AG04449 (cell line): Measurements from ENCODE around the gene ETS2.

Experiments
- CTCF ChIA-PET: fragments of 350-600 bp; formaldehyde crosslinking; extraction: SDS; loops from one replicate; lab custom pipeline; 2021; ENCODE audit warnings: antibody characterized with exemption; lab: Yijun Ruan, JAX
- POLR2A ChIA-PET: fragments of 400-600, 350-600 bp; formaldehyde crosslinking; extraction: SDS; loops from one replicate; lab custom pipeline; 2020; ENCODE audit warnings: antibody characterized with exemption, inconsistent platforms; lab: Yijun Ruan, JAX
- DNase-seq: peaks from one replicate; pipeline ENCODE4 v3.0.0-alpha.2; 2010; ENCODE audit warnings: low read depth, low spot score
- H3K4me3 ChIP-seq: 2 replicates; pipeline ENCODE4 v1.5.1; 2011; ENCODE audit warnings: low read depth, mild to moderate bottlenecking, control low read depth, low read length
- TF ChIP-seq, protein P1 (sequence below): IDR thresholded peaks from one replicate; pipeline ENCODE4 v1.5.1; 2011; ENCODE audit warnings: mild to moderate bottlenecking, moderate library complexity, low read length, control low read depth, inconsistent platforms; ENCODE audit not compliant: insufficient read depth; ENCODE audit errors: missing control alignments

Gene ETS2

GRCh38 chr21:38784458-38785266, 21.1 kb upstream of the ETS2 start:
- no peak for DNase-seq
- ChIA-PET CTCF (interaction anchor here (0.6 kb wide), 1 partner anchor 438 kb away, joined by 3 read pairs; no protein-coding TSS in a partner anchor), POLR2A (interaction anchor here (0.6 kb wide), 1 partner anchor 20 kb away, joined by 4 read pairs; no protein-coding TSS in a partner anchor)
- TF ChIP-seq, protein P1, sequence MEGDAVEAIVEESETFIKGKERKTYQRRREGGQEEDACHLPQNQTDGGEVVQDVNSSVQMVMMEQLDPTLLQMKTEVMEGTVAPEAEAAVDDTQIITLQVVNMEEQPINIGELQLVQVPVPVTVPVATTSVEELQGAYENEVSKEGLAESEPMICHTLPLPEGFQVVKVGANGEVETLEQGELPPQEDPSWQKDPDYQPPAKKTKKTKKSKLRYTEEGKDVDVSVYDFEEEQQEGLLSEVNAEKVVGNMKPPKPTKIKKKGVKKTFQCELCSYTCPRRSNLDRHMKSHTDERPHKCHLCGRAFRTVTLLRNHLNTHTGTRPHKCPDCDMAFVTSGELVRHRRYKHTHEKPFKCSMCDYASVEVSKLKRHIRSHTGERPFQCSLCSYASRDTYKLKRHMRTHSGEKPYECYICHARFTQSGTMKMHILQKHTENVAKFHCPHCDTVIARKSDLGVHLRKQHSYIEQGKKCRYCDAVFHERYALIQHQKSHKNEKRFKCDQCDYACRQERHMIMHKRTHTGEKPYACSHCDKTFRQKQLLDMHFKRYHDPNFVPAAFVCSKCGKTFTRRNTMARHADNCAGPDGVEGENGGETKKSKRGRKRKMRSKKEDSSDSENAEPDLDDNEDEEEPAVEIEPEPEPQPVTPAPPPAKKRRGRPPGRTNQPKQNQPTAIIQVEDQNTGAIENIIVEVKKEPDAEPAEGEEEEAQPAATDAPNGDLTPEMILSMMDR, result no peak
- no peak overlapping the region for H3K4me3 ChIP-seq

DNA sequence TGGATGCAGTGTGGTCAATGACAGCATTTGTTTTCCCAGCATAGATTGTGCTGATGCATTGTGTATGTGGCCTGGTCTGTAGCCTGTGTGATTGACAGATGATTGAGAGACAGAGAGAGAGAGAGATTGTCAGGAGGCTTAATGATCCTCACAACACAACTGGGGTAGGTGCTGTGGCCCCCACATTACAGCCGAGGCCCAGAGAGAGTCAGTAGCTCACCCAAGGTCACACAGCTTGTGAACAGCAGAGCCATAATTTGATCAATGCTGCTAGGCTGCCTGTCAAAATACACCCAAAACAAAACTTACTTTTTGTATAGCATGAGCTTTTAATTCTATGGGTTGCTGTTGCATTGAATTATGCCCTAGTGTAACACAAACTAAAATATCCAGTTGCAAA, 20.2 kb upstream of the ETS2 start:
- CTCF ChIA-PET, result interaction anchor here (3.2 kb wide), 1 partner anchor 11 kb away, joined by 13 read pairs; no protein-coding TSS in a partner anchor
- TF ChIP-seq, protein P1, result no peak
- POLR2A ChIA-PET, result no interaction called here
- no peak for DNase-seq
- no peak overlapping the region for H3K4me3 ChIP-seq

GRCh38 chr21:38787016-38787415, 18.7 kb upstream of the ETS2 start:
- no peak overlapping the region for H3K4me3 ChIP-seq
- no peak for DNase-seq
- POLR2A ChIA-PET, result no interaction called here
- CTCF ChIA-PET, result interaction anchor here (3.2 kb wide), 1 partner anchor 10 kb away, joined by 13 read pairs; no protein-coding TSS in a partner anchor
- TF ChIP-seq, protein P1, result no peak

DNA sequence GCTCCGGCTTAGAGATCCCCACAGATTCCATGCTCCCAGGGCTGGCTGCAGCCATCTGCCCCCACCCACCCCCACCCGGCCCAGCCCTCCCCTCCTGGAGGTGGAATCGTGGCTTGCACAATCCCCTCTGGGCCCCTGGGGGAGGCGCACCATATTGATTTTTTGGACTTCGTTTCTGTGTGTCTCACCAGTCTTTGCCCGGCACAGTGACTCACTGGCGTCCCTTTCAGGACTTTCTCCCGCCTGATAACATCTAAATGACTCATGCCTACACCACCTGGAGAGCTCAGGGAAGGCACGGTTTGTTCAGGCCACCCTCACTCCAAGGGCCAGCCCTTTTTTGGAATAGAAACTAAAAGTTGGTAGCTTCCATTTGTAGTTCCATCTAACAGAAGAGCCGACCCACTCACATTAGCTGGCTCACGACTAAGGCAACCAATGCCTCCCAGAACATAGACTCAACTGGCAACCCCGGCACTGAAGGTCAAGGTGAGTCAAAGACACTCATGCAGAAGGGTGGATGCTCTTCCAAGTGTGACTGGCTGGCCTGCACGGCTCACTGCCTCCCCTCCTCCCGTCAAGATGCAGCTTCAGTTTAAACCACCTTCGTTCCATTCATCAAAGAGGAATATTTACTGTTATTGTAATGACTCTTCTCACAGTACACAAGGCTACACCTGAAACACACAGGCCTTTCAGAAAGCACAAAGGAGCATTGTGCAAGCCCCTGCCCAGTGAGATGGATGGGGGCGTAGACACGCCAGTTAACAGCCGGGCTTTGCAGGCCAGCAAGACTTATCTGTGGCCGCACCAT, 18.1 kb upstream of the ETS2 start:
- POLR2A ChIA-PET, result interaction anchor here (1.4 kb wide), 1 partner anchor 18 kb away, joined by 5 read pairs; no protein-coding TSS in a partner anchor
- TF ChIP-seq, protein P1, result no peak
- CTCF ChIA-PET, result interaction anchor here (1.1 to 3.2 kb wide), 2 partner anchors 9 to 14 kb away, joined by 3 to 13 read pairs; no protein-coding TSS in a partner anchor
- DNase-seq, result no peak
- no peak overlapping the region for H3K4me3 ChIP-seq

GRCh38 chr21:38788275-38788905, 17.3 kb upstream of the ETS2 start:
- ChIA-PET CTCF (interaction anchor here (1.1 to 3.2 kb wide), 2 partner anchors 8 to 14 kb away, joined by 3 to 13 read pairs; no protein-coding TSS in a partner anchor), POLR2A (interaction anchor here (1.4 kb wide), 1 partner anchor 18 kb away, joined by 5 read pairs; no protein-coding TSS in a partner anchor)
- no peak for DNase-seq
- TF ChIP-seq, protein P1, result no peak
- H3K4me3 ChIP-seq, result no peak overlapping the region
